ENCODE results near the gene SLC20A1.
A peak's percentile ranks its signal among the peaks of the same experiment; 100 is the strongest.
"Not testable (repeated sequence)": the region's sequence is repeated elsewhere in the genome, so short reads cannot be mapped to it uniquely, and the experiment has no call there.

The SLC20A1 gene

DNA sequence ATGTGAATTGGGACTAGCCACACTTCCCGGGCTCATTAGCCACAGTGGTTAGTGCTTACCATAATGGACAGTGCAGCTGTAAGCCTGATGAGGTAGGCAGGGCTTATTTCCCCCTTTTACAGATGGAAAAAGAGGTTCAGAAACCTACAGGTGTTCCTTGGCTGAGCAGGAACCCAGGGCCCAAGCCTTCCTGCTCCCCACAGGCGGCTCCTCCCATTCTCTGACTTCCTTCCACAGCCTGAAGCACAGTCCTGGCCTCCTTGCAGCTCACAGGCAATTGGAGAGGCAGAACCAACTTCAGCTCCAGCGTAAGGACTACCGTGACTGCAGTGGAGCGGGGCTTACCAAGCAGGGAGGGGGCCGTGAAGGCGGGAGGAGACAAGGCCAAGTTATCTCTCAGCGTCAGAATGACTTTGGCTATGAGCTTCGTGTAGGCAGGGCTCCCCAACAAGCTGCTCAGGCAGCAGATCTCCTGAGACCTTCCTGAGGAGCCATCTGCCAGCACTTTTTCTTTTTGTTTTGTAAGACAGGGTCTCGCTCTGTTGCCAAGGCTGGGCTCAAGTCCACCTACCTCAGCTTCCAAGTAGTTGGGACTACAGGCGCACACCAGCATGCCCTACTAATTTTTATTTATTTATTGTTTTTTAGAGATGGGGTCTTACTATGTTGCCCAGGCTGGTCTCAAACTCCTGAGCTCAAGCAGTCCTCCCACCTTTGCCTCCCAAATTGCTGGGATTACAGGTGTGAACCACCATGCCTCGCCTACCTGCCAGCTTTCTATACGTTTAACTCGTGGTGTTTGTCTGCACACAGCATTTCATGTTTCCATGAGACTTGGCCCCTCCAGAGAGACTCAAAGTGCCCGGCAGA lies 40.8 kb downstream of the SLC20A1 start:
- no peak for DNase-seq

DNA sequence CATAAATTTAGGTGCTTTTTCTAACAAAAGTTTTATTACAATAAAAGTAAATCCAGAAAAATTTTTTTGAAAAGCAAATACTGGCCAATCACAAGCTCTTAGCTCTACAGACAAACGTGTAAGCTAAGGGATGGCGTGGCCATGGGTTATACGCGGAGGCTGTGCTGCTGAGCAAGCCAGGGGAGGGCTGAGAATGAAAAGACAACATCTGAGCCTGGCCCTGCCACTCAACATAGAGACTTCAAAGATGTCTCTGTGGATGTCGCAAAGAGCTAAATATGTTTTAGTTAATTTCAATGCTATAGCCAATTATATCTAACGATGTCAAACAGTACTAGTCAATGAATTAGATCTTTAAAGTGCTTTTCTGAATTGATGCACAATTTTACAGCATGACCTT lies 41.8 kb downstream of the SLC20A1 start:
- DNase-seq: no peak

DNA sequence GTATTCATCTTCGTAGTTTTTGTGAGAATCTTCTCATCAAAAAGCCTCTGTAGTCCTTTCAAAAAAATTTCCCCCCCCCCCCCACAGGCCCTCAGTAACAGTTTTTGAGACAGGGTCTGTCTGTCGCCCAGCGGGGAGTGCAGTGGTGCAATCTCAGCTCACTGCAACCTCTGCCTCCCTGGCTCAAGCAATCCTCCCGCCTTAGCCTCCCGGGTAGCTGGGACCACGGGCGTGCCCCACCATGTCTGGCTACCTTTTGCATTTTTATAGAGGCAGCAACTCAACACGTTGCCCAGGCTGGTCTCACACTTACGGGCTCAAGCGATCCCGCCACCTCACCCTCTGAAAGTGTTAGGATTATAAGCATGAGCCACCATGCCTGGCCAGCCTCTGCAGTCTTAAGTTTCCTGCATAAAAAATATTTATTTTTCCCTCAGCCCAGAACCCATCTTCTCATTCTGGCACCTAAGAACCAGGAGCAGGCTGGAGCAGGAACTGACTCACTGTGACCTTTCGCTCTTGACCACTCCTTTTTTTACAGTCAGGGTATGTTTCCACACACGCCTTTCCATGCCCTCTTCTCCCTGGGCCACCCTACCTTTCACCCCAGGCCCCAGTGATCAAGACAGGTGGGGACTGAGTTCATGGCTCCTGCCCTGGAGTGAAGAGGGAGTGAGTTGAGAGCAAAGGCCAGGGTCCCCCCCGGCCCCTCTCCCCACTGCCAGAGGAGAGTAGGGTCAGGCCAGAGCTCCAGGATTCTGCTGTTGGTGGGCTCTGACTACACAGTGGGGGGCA lies 42.5 kb downstream of the SLC20A1 start:
- DNase-seq: no peak

DNA sequence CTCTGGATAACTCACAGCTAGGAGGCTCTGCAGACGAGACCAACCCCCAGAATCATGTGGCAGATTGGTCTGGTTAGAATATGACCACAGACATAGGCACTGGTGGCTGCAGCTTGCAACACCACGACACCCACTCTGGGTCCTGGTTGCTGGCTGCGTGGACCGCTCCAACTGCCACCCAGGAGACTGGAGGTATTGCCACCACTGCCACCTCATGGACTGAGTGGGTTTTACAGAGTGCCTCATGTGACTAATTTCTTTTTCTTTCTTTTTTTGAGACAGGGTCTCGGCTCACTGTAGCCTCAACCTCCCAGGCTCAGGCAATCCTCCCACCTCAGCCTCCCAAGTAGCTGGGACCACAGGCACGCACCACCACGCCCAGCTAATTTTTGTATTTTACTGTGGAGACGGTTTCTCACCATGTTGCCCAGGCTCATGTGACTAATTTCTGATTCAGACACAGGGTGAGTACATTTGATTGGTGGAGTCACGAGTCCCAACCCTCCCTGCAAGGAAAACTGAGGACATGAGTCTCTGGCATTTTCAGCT lies 45.2 kb downstream of the SLC20A1 start:
- no peak for DNase-seq

DNA sequence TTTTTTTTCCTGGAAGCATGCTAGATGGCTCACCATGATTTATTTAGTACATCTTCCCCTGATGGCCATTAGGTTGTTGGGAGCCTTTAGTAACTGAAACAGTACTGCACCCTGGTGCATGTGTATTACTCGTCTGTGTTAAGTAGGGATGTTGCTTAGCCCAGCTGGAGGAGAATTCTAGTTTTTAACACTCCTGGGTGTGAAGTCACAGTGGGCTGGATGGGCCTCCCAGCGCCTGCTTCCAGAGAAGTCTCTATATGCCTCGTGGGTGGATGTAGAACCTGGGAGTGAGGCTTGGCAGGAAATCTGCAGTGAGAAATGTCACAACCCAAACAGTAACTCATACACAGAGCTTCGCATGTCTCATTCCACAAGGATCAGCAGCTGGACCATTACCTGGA lies 46.1 kb downstream of the SLC20A1 start:
- no peak for DNase-seq

DNA sequence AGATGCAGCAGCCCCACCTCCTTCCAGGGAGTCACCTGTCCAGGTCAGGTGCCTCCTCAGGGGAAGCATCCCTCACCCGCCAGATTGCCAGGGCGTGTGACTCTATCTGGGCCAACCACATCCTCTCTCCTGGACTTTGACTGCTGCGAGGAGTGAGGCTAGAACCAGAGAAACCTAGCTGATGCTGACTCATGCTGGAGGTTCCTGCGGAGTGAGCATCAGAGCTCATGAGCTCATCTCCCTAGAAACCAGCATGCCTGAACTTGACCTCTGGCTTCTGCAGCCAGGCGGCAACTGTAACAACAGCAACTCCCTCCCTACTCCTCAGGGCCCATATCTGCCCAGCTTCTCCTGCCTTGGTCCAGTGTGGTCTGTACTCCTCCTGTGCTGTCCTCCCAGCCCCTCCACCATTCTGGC lies 46.8 kb downstream of the SLC20A1 start:
- DNase-seq: peak; percentile 23

DNA sequence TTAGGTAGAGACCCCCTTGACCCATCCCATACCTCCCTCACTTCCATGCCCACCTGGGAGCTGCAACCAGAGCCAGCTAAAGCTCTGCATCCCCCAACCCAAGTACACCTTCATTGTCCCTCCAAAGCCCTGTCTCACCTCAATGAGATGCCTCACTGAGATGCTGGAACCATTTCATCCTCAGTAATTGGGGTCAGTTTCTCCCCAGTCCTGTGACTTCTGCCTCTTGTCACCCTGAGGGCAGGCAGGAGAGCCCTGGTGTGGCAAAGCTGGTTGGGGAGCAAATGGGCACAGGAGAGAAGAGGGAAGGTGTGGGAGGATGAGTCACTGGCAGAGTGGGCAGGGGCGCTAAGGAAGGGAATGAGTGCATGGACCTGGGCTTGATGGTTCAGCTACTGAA lies 47.2 kb downstream of the SLC20A1 start:
- no peak for DNase-seq

DNA sequence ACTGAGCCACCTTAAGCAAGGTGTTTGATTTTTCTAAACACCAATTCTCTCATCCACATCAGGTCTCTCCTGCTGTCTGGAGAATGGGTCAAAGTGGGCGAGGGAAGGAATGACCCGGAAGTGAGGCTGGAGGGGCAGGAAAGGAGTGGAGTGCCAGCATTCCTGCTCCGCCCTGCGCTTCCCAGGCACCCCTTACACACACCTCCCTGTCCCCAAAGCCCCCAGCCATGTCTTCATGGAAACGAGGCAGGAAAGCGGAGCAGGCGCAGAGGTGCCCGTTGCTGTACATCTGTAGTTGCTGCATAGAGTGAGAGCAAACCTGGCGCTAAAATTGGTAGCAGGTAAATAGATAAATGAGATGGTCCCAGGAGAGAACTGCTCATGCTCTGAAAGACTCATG lies 47.9 kb downstream of the SLC20A1 start:
- DNase-seq: no peak

DNA sequence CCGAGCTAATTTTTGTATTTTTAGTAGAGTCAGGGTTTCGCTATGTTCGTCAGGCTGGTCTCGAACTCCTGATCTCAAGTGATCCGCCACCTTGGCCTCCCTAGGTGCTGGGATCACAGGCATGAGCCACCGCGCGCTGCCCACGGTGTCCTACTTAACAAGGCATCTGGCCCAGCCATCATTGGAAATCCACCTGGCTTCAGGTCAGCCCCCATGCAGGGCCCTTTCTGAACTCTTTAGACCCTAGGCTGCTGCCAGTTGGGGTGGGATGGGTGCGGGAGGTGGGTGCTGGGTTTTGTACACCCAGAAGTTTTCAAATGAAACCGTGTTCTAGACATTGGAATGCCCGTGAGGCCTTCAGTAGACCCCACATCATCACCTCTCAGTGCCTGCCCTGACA lies 48.4 kb downstream of the SLC20A1 start:
- DNase-seq: no peak

DNA sequence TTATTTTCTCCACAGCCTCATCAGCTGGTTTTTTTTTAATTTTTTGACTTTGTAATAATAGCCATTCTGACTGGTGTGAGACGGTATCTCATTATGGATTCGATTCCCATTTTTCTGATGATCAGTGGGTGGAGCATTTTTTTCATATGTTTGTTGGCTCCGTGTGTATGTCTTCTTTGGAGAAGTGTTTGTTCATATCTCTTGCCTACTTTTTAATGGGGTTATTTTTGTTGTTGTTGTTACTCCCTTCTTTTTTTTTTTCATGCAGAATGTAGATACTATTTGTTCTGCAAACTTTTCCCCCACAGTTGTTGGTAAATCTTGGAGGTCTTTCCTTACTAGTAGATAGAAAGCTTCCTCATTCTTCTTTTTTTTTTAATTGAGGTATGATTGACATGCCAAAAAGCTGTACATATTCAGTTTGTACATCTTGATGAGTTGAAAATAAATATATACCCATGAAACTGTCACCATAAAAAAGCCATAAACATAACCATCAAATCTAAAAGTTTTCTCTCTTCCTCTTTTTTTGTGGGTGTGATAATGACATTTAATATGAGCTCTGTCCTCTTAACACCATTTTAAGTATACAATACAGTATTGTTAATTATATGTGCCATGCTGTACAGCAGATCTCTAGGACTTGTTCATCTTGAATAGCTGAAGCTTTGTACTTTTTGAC lies 53.2 kb downstream of the SLC20A1 start:
- no peak for DNase-seq

DNA sequence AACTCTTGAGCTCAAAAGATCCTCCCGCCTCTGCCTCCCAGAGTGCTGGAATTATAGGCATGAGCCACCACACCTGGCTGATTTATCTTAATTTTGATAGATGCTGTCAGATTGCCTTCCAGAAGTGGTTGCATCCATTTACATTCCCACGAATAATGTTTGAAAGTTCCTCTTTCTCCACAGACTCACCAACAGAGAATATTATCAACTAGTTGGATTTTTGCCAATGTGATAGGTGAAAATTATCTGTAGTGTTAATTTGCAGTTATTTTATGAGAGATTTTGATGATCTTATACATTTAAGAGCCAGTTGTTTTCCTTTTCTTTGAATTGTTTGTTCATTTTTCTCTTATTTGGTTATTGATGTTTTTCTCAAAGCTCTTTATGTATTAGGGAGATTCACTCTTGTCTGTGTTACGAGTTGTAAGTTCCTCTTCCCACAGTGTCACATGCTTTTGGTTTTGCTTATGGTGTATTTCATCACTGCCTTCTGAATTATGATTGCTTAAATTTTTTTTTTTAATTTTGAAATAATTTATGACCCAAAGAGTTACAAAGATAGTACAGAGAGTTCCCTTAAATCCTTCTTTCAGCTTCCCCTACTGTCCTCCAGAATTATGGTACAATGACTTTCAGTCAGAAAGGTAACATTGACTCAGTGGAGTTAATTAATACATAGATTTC lies 54.4 kb downstream of the SLC20A1 start:
- no peak for DNase-seq

DNA sequence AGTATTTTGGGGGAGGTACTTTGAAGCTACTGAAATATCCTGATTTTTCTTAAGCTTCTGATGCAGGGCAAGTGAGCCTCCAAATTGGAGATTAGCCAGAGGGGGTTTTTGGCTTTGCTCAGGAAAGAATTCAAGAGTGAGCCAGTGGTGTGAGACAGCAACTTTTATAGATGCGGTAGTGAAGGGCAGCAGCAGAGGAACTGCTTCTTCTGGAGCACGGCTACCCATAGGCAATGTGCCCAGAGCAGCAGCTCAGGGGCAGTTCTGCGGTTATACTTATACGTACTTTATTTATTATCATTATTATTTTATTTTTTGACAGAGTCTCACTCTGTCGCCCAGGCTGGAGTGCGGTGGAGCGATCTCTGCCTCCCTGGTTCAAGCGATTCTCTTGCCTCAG lies 55.3 kb downstream of the SLC20A1 start:
- no peak for DNase-seq

DNA sequence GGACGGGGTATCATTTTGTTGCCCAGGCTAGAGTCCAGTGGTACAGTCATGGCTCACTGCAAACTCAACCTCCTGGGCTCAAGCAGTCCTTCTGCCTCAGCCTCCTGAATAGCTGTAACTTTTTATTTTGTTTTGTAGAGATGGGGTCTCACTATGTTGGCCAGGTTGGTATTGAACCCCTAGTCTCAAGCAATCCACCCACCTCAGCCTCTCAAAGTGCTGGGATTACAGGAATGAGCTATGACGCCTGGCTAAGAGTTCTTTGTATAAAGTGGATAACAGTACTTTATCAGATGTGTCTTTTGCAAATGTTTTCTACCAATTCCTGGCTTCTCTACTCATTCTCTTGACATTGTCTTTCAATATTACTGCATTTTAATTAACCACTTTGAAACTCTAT lies 57.9 kb downstream of the SLC20A1 start:
- no peak for DNase-seq

DNA sequence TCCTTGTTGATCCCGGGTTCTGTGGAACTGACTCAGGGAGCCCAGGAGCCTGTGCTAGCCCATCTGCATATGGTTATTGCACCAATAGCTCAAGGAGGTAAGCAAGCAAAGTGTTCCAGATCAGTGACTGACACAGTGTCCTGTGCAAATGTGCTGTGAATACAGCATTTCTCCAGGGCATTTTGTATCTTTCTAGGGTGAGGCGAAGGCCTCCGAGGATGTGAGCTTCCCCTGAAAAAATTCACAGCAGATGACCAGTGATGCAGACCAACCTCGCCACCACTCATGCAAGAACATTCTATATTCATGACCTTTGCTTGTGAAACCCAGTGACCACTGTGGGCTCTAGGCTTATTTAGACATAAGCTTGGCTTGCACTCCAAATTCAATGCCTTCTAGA lies 59.8 kb downstream of the SLC20A1 start:
- no peak for DNase-seq

DNA sequence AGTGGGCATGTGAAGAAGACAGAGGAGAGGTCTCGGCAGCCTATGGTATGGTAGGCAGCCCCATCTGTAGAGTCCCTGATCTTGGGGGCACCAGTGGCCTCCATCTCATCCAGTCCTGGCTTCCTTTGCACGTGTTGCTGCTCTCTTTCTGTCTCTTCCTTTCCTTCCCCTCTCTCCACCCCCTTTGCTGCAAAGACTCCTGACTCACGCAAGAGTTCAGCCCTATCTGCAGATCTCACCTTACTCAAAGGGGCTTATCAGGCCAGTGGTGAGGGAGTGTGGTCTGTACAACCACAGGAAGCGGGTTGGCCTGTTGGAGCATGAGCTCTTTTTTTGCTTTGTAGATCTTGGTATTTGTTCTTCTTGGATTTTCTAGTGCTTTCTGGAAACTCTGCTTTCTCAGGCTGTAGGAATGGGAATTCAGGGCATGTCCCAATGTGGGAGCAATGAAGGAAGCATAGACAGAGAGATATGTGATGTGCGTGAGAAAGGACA lies 60.5 kb downstream of the SLC20A1 start:
- no peak for DNase-seq

DNA sequence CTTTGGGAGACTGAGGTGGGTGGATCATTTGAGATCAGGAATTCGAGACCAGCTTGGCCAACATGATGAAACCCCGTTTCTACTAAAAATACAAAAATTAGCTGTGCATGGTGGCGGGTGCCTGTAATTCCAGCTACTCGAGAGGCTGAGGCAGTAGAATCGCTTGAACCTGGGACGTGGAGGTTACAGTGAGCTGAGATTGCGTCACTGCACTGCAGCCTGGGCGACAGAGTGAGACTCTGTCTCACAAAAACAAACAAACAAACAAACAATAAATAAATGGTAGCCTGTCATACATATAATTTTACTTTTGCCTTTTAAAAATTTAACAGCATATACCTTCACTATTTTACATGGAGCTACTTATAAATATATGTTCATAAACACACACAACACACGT lies 61.2 kb downstream of the SLC20A1 start:
- not testable (repeated sequence) for DNase-seq

DNA sequence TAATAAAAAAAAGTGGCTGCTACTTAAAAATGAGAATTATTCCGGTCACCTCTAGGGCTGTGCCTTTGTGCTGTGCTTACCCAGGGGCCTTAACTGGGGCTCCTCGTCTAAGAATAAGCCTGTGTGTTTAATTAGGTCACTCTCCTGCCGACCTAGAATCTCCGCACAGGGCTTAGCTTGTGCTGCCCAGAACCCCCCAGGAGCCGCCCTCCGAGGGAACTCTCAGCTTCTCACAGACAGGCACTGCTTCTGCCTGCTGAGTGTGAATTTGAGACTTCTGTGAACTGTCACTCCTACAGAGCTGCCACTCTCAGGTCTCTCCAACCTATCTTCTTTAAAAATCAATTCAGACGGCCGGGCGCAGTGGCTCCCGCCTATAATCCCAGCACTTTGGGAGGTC lies 63.2 kb downstream of the SLC20A1 start:
- no peak for DNase-seq

DNA sequence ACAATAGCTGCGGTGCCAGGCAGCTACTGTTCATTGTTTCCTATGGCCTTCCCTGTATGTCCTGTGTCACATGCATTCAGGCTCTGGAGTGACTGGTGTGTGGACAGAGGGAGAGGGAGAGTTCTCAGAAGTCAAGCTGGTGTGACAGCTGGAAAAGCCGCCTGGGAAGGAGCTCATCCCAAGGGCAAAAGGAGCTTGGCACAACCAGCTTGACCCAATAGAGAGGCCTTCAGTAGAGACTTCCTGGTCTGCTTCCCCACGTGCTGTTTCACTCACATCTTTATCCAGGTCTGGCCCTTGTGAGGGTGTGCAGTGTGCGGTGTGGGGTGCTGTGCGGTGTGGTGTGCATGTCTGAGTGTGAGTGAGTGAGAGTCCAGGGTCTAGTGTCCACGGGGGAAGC lies 64.0 kb downstream of the SLC20A1 start:
- DNase-seq: no peak

DNA sequence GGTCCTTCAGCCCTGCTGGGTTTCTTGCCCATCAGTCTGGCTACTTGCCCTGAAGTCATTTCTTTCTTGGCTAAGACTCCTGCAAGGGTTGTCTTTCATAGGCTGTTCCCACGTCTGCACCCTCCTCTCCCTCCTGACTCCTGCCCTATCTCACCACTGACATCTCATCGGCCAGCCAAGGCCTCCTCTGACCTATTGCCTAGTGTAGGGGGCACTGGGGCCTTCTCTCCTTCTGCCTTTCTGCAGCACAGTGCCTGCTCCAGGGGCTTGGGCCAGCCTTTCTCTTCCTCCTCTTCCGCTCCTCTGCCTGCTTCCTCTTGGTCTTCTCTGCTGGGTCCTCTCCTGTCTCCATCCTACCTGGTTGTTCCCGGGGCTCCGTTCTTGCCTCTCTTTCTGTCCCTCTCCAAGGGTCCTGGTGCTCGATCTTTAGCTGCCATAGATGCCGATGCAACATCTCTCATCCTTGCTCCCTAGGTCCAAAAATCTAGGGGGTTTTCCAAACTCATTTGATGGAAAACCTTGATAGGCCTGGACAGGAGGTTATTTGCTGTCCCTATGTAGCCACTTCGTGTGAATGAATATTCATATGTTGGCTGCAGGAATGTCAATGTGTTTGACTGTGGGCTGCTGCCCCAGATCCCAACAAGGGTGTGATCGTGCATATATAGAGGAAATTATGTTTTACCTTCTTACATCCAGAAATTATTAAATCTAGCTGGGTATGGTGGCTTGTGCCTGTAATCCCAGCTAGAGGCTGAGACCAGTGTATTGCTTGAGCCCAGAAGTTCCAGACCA lies 65.4 kb downstream of the SLC20A1 start:
- no peak for DNase-seq

DNA sequence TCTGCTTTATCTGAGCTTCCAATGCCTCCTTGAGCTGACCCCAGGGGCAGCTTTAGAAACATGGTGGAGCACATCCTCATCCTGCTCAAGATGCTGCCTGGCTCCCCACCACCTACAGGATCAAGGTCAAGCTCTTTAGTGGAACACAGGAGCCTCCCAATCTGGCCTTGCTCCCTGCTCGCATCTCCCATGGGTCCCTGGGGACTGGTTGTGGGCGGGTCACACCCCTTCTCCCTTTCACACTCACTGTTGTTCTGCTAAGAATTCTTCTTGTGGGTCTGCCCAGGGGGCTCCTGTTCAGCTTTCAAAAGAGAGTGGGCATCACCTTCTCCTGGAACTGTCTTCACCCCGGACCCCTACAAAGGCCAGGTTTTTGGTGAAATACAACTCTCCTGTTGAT lies 66.7 kb downstream of the SLC20A1 start:
- no peak for DNase-seq

DNA sequence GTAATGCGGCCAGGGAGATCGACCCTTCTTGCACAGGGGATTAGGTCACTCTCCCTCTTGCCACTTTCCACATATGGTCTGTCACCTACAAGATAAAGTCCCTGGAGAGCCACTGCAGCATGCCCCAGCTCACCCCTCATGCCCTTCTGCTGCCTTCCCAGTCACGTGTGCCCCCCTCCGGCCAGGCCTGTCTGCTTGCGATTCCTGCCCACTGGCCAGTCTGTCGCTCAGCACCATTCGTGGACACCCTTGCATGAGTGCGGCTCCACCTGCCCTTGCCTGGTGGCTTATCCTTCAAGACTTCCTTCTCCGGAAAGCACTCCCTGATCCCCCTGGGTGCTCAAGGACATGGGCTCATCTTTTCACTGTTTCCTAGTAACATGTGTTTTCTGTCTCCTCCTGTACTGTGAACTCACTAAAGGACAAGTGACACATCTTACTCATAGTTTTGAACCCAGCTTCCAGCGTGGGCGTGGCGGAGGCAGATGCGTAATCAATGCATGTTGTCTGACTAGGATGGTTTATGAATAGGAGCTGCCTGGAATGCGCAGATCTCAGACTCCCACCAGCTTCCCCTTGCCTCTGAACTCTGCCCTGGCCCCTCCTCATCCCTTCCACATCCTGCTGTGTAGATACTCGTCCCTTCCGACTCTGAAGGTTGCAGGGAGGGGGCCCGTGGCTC lies 67.3 kb downstream of the SLC20A1 start:
- DNase-seq: no peak
